ENCODE data around the gene MATR3.
"Not testable (repeated sequence)": the region's sequence is repeated elsewhere in the genome, so short reads cannot be mapped to it uniquely, and the experiment has no call there.

MATR3 gene

DNA sequence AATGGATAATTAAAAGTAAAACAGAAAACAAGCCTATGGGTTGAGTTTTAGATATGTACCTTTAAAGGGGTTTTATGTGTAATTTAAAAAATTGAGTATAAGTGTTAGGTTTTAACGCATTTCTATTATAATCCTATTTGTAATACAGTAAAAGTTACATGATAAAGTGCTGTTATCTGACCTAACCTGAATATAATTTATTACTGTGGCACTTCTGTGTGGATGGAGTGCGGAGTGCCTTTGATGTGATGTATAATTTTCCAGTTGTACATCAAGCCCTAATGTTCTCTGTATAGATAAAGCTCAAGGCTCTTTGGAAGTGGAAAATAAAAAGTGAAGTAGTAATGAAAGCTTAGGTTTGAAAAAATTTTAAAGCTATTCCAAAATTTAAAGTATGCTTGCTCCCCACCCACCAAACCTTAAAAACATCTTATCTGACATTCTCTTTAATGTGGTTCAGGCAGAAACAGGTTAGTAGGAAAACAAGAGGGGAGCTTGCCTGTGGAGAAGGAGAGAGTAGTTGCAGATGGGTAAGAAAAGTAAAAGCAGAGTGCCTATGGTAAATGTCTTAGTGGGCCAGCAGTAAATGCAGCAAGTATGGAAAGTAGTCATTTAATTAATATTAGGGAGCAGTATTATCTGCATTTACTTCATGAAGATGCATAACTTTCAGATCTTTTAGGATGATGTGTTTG, 4.0 kb downstream of the MATR3 start:
- DNase-seq (ENCODE audit: low spot score): no peak

DNA sequence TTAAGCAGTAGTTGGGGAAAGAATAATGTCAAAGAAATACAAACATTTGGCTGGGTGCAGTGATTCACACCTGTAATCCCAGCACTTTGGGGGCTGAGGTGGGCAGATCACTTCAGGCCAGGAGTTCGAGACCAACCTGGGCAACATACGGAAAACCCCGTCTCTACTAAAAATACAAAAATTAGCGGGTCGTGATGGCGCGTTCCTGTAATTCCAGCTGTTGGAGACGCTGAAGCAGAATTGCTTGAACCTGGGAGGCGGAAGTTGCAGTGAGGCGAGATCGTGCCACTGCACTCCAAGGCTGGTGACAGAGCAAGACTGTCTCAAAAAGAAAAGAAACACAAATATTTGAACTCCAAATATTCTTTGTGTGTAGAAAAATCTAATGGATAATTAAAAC, 4.7 kb downstream of the MATR3 start:
- DNase-seq (ENCODE audit: low spot score): no peak

GRCh38 chr5:139299486-139299885, 5.9 kb downstream of the MATR3 start:
- DNase-seq (ENCODE audit: low spot score): no peak

DNA sequence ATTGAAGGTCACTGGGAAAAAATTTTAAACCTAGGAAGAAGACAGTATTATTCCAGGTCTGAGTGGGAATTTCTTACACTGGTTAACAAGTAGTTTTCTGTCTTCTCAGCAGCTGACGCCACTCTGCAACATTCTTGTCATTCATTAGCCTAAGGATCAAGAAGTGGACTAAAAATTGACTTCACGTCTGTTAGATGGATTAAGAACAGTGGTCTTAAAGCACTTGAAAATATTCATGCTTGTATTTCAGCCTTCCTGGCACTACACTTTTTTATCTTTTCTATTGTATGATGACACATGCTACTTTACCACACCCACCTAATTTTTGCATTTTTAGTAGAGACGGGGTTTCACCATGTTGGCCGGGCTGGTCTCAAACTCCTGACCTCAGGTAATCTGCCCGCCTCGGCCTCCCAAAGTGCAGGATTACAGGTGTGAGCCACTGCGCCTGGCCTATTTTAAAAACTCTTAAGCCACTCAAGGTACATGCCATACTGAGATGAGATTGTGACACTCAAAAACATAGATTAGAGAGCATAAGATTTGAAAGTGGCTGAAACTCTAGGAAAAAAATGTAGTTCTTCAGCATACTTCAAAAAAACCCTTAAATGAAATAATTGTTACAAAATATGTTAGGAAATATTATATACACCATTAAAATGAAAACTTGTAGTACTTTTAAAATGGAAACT, 8.4 kb downstream of the MATR3 start:
- no peak for DNase-seq (ENCODE audit: low spot score)

DNA sequence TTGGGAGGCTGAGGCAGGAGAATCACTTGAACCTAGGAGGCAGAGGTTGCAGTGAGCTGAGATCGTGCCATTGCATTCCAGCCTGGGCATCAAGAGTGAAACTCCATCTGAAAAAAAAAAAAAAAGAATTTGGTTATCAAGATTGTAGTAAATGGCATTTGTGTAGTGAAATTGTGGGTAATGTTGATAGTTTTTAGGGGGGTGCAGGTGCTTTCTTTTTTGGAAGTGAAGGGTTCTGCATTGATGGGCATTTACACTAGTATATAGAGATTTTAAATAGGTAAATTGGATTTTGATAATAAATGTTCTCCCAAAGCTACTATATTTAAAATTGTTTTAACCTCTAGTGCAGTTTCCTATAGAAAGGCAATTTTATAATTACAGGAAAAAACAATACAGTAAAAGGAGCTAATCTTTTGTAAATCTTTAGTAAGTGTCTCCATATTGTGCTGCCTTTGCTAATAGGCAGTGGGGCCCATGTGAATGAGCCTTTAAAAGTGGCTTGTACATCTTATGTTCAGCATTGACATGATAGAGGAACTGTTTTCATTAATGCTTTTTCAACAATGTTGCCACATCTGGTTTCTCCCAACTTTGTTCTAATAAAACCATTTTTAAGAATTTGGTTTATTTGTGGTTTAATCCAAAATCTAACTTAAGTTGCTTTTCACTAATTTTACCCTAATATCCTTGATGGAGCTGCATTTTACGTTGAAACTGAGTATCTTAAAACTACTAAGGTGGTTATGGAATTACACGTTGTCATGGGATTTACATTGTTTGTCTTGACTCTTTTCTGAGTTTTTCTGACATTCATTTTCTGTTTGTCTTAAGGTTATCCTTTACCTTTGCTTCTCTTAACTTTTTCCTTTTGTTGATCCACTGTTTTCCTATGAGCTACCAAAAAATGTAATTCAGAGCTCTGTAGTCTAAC, 11.1 kb downstream of the MATR3 start:
- no peak for DNase-seq (ENCODE audit: low spot score)

DNA sequence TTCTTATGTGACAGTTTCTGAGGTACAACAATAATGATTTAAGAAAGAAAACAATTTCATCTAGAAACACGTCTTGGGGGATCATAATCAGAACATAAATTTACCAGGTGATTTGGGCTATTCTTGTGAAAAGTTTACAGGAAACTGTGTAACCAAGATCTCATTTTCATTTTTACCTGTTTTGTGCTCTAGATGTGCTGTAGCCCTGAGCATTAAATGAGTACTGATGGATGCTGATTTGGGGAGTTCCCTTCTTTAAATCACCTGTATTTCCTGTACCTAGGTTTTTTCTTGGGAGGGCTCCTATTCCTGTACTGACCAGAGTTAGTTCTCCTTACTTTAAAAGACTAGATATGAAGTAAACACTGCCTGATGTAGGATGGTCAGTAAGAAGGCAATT, 12.7 kb downstream of the MATR3 start:
- no peak for DNase-seq (ENCODE audit: low spot score)

DNA sequence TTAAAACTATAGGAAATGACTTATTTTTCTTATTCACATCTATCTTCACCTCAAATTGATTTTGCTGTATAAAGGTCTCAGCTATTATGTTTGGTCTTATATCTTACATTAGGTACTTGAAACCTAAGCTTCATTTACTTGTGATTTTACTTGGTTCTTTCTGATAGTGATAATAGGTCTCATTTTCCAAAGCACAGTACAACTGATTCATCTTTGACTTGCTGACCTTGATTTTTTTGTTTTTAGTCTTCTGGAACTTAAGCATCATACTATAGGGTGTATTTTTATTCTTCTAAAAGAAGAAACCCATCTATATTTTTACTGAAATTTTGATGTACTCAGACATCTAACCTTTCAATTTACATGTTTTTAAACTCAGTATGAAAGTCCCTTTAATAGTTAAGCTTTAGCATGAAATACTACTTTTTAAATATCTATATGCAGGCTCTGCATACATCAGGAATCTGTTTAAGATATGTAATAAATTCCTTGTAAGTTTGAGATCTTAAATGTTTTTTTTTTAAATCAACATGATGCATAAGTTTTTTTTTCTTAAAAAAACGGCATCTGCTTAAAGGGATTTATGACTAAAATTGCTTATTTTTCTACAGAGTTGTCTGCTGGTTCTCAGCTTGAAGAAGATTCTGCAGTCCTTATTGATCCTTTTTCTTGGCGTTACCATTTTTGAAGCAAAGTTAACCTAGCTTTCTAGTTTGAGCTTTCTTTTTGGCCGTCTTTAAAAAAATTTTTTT, 13.3 kb downstream of the MATR3 start:
- DNase-seq (ENCODE audit: low spot score): no peak

- DNase-seq (ENCODE audit: low spot score): no peak
Measured at GRCh38 chr5:139308797-139309196, 15.3 kb downstream of the MATR3 start.

DNA sequence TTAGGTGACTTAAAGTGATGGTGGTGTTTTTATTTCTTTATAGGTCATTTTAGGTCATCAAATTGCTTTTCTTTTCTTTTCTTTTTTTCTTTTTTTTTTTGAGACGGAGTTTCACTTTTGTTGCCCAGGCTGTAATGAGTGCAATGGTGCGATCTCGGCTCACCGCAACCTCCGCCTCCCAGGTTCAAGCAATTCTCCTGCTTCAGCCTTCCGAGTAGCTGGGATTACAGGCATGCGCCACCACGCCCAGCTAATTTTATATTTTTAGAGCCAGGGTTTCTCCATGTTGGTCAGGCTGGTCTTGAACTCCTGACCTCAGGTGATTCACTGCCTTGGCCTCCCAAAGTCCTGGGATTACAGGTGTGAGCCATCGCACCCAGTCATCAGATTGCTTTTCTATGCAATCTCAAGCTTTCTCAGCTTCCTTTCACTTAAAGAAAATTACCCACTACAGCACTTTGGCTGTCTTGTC, 17.2 kb downstream of the MATR3 start:
- not testable (repeated sequence) for DNase-seq (ENCODE audit: low spot score)

- no peak for DNase-seq (ENCODE audit: low spot score)
Measured at GRCh38 chr5:139312075-139312474, 18.5 kb downstream of the MATR3 start.

DNA sequence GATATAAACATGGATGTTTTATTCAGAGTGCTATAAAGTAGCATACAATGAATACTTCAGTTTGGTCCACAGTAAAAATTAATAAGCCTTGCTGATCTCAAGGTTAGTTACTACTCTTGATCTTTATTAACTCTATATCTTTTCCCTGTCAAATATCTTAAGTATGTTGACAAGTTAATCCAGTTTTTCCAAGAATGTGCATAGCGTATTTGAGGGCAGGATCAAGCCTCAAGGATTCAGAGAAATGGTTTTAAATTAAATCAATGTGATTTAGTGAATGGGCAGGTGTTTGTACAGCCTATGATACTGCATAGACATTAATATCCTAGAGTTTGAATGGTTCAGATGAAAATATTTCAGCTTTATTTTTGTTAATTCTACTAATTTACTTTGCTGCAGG, 20.7 kb downstream of the MATR3 start:
- no peak for DNase-seq (ENCODE audit: low spot score)

- DNase-seq (ENCODE audit: low spot score): no peak
Measured at GRCh38 chr5:139315056-139315615, 21.6 kb downstream of the MATR3 start.

DNA sequence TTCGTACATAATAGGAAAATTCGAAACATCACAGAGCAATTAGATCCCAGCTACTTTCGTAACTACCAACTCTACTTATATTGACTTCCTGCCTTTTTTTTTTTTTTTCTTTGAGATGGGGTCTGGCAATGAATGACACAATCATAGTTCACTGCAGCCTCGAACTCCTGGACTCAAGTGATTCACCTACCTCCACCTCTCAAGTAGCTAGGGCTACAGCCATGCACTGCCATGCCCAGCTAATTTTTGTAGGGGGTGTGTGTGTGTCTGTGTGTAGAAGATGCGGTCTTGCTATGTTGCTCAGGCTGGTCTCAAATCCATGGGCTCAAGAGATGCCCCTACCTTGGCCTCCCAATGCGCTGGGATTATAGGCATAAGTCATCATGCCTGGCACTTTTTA, 42.3 kb downstream of the MATR3 start:
- DNase-seq (ENCODE audit: low spot score): no peak

- DNase-seq (ENCODE audit: low spot score): no peak
Measured at GRCh38 chr5:139340051-139340450, 46.5 kb downstream of the MATR3 start.

DNA sequence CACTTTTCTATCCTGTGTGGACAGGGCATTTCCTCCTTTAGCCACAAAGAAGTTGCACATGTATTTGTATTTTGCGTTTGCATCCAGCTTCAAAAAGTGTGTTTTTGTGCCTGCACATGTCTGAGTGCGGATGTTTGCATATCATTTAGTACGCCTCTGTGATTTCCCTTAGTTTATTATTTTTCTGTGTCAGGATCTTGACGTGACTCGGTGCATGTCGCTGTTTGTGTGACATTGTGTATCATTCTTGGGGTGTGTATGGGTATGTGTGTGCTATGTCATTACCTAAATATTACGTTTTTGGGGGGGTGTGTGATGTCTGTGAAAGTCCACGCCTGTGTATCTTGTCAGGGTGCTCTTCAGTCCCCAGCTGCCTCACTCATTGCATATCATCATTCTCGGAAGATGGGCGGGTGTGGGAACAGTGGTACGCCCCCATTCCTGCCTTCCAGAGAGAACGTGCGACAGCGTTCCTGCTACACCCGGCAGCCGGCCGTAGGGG, 47.7 kb downstream of the MATR3 start:
- DNase-seq (ENCODE audit: low spot score): no peak

GRCh38 chr5:139341689-139342422, 48.3 kb downstream of the MATR3 start, which contains the start of gene PAIP2:
PAIP2 (plus strand) TSS chr5:139341854; CDS start chr5:139363785, 21,931 bp downstream.
- peak; percentile 98 for DNase-seq (ENCODE audit: low spot score)

- DNase-seq (ENCODE audit: low spot score): no peak
Measured at GRCh38 chr5:139342423-139342723, 48.8 kb downstream of the MATR3 start.

- no peak for DNase-seq (ENCODE audit: low spot score)
Measured at GRCh38 chr5:139343476-139343875, 49.9 kb downstream of the MATR3 start.

DNA sequence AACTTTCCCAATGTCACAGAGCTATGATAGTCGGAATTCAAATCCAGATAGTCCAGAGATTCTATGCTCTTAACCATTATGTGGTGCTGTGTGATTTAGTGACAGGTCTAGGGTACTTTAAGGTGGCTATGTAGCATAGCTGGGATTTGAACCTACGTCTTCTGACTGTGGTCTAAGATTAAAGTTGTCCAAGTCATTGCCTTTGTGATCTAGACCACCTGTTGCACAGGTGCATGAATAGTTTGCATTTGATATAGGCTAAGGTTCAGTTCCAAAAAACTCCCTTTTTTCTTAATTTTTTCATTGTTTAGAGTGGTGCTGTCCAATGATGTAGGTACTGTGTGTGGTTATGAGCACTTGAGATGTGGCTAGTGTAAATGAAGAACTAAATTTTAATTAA, 50.6 kb downstream of the MATR3 start:
- no peak for DNase-seq (ENCODE audit: low spot score)

- not testable (repeated sequence) for DNase-seq (ENCODE audit: low spot score)
Measured at GRCh38 chr5:139345442-139345841, 51.9 kb downstream of the MATR3 start.

DNA sequence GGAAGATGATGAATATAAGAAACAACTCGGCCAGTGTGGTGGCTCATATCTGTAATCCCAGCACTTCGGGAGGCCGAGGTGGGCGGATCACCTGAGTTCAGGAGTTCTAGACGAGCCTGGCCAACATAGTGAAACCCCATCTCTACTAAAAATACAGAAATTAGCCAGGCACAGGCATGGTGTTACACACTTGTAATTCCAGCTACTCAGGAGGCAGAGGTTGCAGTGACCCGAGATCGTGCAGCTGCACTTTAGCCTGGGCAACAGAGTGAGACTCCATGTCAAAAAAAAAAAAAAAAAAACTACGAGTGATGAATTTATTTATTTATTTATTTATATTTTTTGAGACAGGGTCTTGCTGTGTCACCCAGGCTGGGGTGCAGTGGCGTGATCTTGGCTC, 54.3 kb downstream of the MATR3 start:
- not testable (repeated sequence) for DNase-seq (ENCODE audit: low spot score)

Measured in kidney capillary endothelial cell (primary cell).